WERI-Rb-1 (cell line): ENCODE results near the gene CCR4.

Source experiments
- DNase-seq: peaks from one replicate; pipeline ENCODE4 v3.0.0-alpha.2; 2020
- H3K27ac ChIP-seq: fragments of 250-450 bp; sonication (Bioruptor Pico); 2 replicates; pipeline ENCODE4 v1.5.1; 2020; ENCODE audit warnings: mild to moderate bottlenecking, moderate library complexity
- H3K27me3 ChIP-seq: fragments of 250-450 bp; sonication (Bioruptor Pico); 2 replicates; pipeline ENCODE4 v1.5.1; 2021; ENCODE audit warnings: mild to moderate bottlenecking, low read depth, moderate library complexity; ENCODE audit not compliant: insufficient read depth, severe bottlenecking
- H3K36me3 ChIP-seq: fragments of 250-450 bp; sonication (Bioruptor Pico); 2 replicates; pipeline ENCODE4 v1.5.1; 2020; ENCODE audit warnings: mild to moderate bottlenecking, moderate library complexity
- H3K4me3 ChIP-seq: 2 replicates; pipeline ENCODE4 v1.5.1; 2011; ENCODE audit warnings: low read depth, mild to moderate bottlenecking, control low read depth, low read length
- H3K9me3 ChIP-seq: fragments of 250-450 bp; sonication (Bioruptor Pico); 2 replicates; pipeline ENCODE4 v1.5.1; 2021; ENCODE audit warnings: mild to moderate bottlenecking, moderate library complexity; ENCODE audit not compliant: severe bottlenecking
- TF ChIP-seq, protein P1 (sequence below): IDR thresholded peaks from 2 replicates; pipeline ENCODE4 v1.5.1; 2011; ENCODE audit warnings: low read depth, mild to moderate bottlenecking, control low read depth, inconsistent platforms, low read length

Gene CCR4

DNA sequence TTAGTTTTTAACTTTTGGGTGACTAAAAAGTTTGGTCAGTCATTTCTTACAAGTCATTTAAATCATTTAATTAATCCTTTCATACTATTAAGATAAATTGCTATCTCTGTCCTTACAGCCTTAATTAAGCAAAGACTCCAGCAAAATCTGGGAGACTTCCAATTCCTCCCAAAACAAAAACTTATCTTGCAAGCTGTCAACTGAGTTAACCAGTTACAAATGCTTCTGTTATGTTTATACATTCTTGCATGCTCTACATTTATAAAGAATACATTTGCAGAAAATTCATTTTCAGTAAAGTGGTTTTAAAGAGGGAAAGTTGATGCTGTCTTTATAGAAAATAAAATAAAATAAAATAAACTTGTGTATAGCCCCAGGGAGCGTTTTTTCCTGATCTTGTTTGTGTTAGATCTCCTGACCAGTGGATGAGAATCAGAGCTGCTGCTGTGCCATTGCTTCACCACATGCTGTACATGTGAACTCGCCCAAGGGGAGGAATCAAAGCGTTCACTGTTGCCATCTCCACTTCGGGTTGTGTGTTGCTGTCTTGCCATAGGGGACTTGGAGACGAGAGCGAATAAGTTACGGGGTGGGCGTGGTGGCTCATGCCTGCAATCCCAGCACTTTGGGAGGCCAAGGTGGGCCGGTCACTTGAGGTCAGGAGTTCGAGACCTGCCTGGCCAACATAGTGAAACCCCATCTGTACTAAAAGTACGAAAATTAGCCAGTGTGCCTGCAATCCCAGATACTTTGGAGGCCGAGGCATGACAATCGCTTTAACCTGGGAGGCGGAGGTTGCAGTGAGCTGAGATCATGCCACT is 5.5 kb downstream of the CCR4 start:
- TF ChIP-seq, protein P1, sequence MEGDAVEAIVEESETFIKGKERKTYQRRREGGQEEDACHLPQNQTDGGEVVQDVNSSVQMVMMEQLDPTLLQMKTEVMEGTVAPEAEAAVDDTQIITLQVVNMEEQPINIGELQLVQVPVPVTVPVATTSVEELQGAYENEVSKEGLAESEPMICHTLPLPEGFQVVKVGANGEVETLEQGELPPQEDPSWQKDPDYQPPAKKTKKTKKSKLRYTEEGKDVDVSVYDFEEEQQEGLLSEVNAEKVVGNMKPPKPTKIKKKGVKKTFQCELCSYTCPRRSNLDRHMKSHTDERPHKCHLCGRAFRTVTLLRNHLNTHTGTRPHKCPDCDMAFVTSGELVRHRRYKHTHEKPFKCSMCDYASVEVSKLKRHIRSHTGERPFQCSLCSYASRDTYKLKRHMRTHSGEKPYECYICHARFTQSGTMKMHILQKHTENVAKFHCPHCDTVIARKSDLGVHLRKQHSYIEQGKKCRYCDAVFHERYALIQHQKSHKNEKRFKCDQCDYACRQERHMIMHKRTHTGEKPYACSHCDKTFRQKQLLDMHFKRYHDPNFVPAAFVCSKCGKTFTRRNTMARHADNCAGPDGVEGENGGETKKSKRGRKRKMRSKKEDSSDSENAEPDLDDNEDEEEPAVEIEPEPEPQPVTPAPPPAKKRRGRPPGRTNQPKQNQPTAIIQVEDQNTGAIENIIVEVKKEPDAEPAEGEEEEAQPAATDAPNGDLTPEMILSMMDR: no peak
- H3K9me3 ChIP-seq: no peaks in the 10 kb centered on the region
- H3K27me3 ChIP-seq: no peaks in the 10 kb centered on the region
- DNase-seq: no peak
- no peaks in the 10 kb centered on the region for H3K36me3 ChIP-seq
- H3K27ac ChIP-seq: no peak overlapping the region
- H3K4me3 ChIP-seq: no peak overlapping the region

DNA sequence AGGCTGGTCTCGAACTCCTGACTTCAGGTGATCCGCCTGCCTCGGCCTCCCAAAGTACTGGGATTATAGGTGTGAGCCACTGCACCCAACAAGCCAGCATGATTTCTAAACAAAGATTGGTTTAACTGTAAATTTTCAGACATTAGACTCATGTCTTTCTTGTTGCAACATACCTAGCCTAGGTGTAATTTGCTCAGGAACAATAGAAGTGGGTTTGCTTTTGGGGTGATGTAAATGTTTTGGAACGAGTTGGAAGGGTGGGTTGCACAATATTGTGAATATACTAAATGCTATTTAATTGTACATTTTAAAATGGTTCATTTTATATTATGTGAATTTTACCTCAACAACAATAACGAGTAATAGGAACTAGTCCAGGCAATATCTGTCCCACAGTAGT is 7.1 kb downstream of the CCR4 start:
- no peak overlapping the region for H3K4me3 ChIP-seq
- no peaks in the 10 kb centered on the region for H3K36me3 ChIP-seq
- TF ChIP-seq, protein P1: no peak
- H3K9me3 ChIP-seq: no peaks in the 10 kb centered on the region
- no peak overlapping the region for H3K27ac ChIP-seq
- no peaks in the 10 kb centered on the region for H3K27me3 ChIP-seq
- DNase-seq: no peak

DNA sequence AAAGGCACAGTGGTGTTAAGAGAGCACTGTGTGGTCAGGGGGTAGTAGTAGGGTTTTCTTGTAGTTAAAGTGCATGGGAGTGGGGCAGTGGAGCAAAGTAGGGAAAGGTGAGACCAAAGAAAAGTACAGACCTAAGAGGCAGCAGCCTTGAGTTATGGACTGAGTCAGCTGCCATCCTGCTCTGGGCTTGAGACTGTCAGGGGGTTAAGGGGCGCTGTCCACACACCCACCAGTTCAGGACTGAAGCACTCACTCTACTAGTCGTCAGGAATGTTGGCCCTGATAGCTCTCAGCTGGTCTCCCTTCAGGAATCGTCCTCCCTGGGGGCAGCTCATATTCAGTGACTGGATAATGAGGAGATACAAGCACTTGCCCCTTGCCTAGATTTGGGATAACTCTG is 7.9 kb downstream of the CCR4 start:
- no peaks in the 10 kb centered on the region for H3K36me3 ChIP-seq
- H3K27ac ChIP-seq: no peak overlapping the region
- no peak overlapping the region for H3K4me3 ChIP-seq
- H3K9me3 ChIP-seq: no peaks in the 10 kb centered on the region
- TF ChIP-seq, protein P1: no peak
- no peak for DNase-seq
- H3K27me3 ChIP-seq: no peaks in the 10 kb centered on the region

DNA sequence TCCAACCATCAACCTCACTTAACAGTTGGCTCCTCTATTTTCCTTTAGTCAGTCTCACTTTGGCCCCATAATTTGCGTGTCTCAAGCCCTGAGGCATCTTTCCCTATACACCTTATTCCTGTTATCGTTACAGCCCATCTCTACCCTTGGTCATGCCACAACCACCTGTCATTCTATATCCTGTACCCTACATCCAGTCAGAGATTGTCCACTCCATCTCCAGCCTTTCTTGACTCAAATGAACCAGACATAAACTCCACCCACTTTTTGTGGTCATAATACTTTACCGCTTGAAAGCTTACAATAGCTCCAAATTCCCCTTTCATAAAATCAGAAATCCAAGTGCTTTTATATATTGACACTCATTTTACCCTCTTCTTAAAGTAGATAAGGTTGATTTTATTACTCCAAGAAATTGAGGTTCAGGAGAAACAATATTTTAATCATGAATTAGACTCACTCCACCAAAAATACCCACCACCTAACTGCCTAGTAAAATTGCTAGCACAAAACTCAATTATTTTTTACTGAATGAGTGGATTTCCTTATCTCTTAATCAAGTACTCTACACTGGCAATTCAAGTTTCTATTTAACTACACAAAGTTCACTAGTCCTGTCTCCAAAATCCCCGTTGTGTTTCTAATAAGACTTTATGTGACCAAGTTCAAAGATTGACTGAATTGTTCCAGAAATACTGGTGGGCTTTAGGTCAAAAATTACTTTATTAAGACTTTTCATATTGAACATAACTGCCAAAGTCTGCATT is 9.1 kb downstream of the CCR4 start:
- TF ChIP-seq, protein P1: no peak
- peaks cover under 1% of the 10 kb centered on the region for H3K9me3 ChIP-seq
- H3K36me3 ChIP-seq: no peaks in the 10 kb centered on the region
- no peaks in the 10 kb centered on the region for H3K27me3 ChIP-seq
- H3K4me3 ChIP-seq: no peak overlapping the region
- no peak for DNase-seq
- no peak overlapping the region for H3K27ac ChIP-seq

DNA sequence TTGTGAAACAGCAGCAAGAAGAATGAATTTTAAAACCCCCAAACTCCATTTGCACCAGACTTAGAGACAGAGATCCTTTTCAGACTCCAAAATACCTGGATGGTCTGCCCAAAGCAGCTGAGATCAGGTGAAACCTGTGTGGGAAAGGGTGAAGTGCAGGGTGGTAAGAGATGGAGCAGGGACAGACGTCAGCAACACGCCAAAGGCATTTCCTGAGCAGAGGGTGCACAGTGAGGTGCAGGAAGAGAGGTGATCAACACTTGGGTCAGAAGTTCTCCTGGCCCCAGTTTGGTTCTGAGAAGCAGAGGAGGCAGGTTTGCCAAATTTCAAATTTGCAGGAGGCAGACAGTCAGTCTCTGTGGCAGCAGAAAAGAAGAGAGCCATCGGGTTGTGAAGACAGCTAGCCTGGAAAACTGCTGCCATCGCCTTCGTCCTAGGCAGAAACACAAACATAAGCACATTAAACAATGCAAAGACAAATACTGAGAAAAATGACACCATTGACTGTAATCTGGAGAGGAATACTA is 9.8 kb downstream of the CCR4 start:
- Histone ChIP-seq H3K4me3 (no peak overlapping the region), H3K27me3 (no peaks in the 10 kb centered on the region), H3K9me3 (peaks cover 7% of the 10 kb centered on the region), H3K27ac (no peak overlapping the region), H3K36me3 (no peaks in the 10 kb centered on the region)
- DNase-seq: no peak
- TF ChIP-seq, protein P1: no peak
